C4-2B (cell line): ENCODE measurements around the gene WNT2.
"Not testable (repeated sequence)": the region's sequence is repeated elsewhere in the genome, so short reads cannot be mapped to it uniquely, and the experiment has no call there.

Experiments
- H3K27ac ChIP-seq: fragments of 450-650 bp; 2 replicates; pipeline ENCODE4 v1.5.1; 2017
- CTCF ChIP-seq: fragments of 450-650 bp; conservative IDR thresholded peaks from 2 replicates; pipeline ENCODE4 v1.5.1; 2017; ENCODE audit warnings: mild to moderate bottlenecking
- ZFX ChIP-seq: fragments of 450-650 bp; IDR thresholded peaks from 2 replicates; pipeline ENCODE4 v1.6.1; 2017

The WNT2 gene

GRCh38 chr7:117248829-117249228 lies 74.0 kb downstream of the WNT2 start:
- no peak overlapping the region for H3K27ac ChIP-seq
- TF ChIP-seq CTCF (no peak), ZFX (no peak)

GRCh38 chr7:117247809-117248208 lies 75.0 kb downstream of the WNT2 start:
- no peak for TF ChIP-seq ZFX
- TF ChIP-seq CTCF: no peak
- H3K27ac ChIP-seq: no peak overlapping the region

GRCh38 chr7:117245703-117246102 lies 77.2 kb downstream of the WNT2 start:
- H3K27ac ChIP-seq: not testable (repeated sequence)

GRCh38 chr7:117243390-117243789 lies 79.5 kb downstream of the WNT2 start:
- no peak overlapping the region for H3K27ac ChIP-seq
- TF ChIP-seq CTCF (no peak), ZFX (no peak)

- TF ChIP-seq CTCF (no peak), ZFX (no peak)
Observed at GRCh38 chr7:117241088-117241487, 81.8 kb downstream of the WNT2 start.

GRCh38 chr7:117238937-117239336 lies 83.9 kb downstream of the WNT2 start:
- TF ChIP-seq ZFX (no peak), CTCF (no peak)
- no peak overlapping the region for H3K27ac ChIP-seq

More at GRCh38 chr7:117241088-117241487, 81.8 kb downstream of the WNT2 start:
- no peak overlapping the region for H3K27ac ChIP-seq

GRCh38 chr7:117238472-117238871 lies 84.4 kb downstream of the WNT2 start:
- no peak overlapping the region for H3K27ac ChIP-seq
- no peak for TF ChIP-seq ZFX
- TF ChIP-seq CTCF: no peak

GRCh38 chr7:117237646-117238045 lies 85.2 kb downstream of the WNT2 start:
- TF ChIP-seq ZFX (no peak), CTCF (no peak)
- no peak overlapping the region for H3K27ac ChIP-seq
